Adrenal gland (tissue), 5 donors: ENCODE results near the gene HMOX2.

Experiments
- CTCF ChIP-seq, 6 experiments: fragments of 450-650 bp in 4 of 6; fragments of 200-600 bp in 2 of 6; sonication (generic) in 1 of 6; IDR thresholded peaks; 1 replicate in 5 of 6; 2 replicates in 1 of 6; pipeline versions ENCODE4 v1.5.1 to v1.8.0; 2016 to 2021; ENCODE audit warnings: antibody characterized with exemption in 6 of 6, mild to moderate bottlenecking in 2 of 6, moderate library complexity in 1 of 6
- POLR2A ChIP-seq, 2 donors: fragments of 450-650 bp; IDR thresholded peaks; one replicate each; pipeline ENCODE4 v1.6.1; 2017; ENCODE audit warnings: antibody characterized with exemption in 2 of 2, mild to moderate bottlenecking in 2 of 2, moderate library complexity in 1 of 2
- donor health status: DM: no; HTN: no; CAD: no.

- TF ChIP-seq CTCF (IDR thresholded peaks at IDR 0.05) (no peak), POLR2A (IDR thresholded peaks at IDR 0.05) (no peak)
Observed at GRCh38 chr16:4539716-4540284, 63.6 kb downstream of the HMOX2 start.
